Kidney epithelial cell (primary cell): ENCODE data around the gene AURKAIP1. TPM values are rescaled to one million over a fixed set of nuclear protein-coding genes. Genes with fewer than 3 reads are reported as not detected.

Experiments used
- DNase-seq: peaks from one replicate; pipeline ENCODE4 v3.0.0-alpha.2; 2010; ENCODE audit warnings: low read depth
- H3K27me3 ChIP-seq: 2 replicates; pipeline ENCODE4 v1.6.0; 2011; ENCODE audit warnings: low read length; ENCODE audit not compliant: control insufficient read depth, insufficient read depth
- H3K36me3 ChIP-seq: 2 replicates; pipeline ENCODE4 v1.5.1; 2011; ENCODE audit warnings: low read length; ENCODE audit not compliant: control insufficient read depth, insufficient read depth
- H3K4me3 ChIP-seq: 2 replicates; pipeline ENCODE4 v1.5.1; 2011; ENCODE audit warnings: low read depth, mild to moderate bottlenecking, control low read depth, low read length
- CTCF ChIP-seq: IDR thresholded peaks from 2 replicates; pipeline ENCODE4 v1.5.1; 2011; ENCODE audit warnings: mild to moderate bottlenecking, moderate library complexity, low read length, control low read depth, inconsistent platforms; ENCODE audit not compliant: insufficient read depth, poor library complexity, severe bottlenecking
- total RNA-seq: library from RNA; depleted of rRNA; stranded (reverse); fragments of >200 nt; gene quantifications from 2 replicates; pipeline ENCODE4 v1.2.3, GENCODE V29; 2015

Gene AURKAIP1
- total RNA-seq, 1 donor from 2014 or later = 201 TPM

GRCh38 chr1:1342584-1343115, 32.4 kb downstream of the AURKAIP1 start:
- no peak for DNase-seq
- TF ChIP-seq CTCF = no peak
- H3K36me3 ChIP-seq = peaks cover 2% of the 10 kb centered on the region
- no peaks in the 10 kb centered on the region for H3K27me3 ChIP-seq
- H3K4me3 ChIP-seq = no peak overlapping the region

GRCh38 chr1:1342061-1342562, 32.9 kb downstream of the AURKAIP1 start:
- DNase-seq = no peak
- H3K36me3 ChIP-seq = peaks cover 2% of the 10 kb centered on the region
- TF ChIP-seq CTCF = no peak
- H3K27me3 ChIP-seq = no peaks in the 10 kb centered on the region
- H3K4me3 ChIP-seq = no peak overlapping the region

DNA sequence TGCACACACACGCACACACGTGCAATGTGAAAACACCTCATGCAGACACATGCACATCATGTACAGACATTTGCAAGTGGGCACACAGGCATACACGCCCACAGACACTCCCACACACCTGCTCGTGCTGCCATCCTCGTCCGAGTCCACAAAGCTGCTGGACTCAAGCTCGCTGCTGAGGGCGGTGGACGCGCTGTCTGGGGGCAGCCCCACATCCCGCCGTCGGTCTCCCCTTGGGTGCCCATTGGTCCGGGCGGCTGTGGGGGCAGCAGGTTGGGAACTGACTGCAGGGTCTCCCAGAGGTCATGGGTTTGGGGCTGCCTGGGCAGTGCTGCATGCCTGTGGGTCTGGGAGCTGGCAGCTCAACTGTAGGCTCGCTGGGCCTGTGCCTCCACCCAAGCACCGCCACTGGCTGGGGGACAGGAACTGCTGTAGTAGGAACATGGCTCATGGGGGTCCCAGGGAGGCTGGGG, 33.4 kb downstream of the AURKAIP1 start:
- Histone ChIP-seq H3K4me3 (no peak overlapping the region), H3K36me3 (peaks cover 2% of the 10 kb centered on the region), H3K27me3 (no peaks in the 10 kb centered on the region)
- DNase-seq = no peak
- TF ChIP-seq CTCF = no peak

DNA sequence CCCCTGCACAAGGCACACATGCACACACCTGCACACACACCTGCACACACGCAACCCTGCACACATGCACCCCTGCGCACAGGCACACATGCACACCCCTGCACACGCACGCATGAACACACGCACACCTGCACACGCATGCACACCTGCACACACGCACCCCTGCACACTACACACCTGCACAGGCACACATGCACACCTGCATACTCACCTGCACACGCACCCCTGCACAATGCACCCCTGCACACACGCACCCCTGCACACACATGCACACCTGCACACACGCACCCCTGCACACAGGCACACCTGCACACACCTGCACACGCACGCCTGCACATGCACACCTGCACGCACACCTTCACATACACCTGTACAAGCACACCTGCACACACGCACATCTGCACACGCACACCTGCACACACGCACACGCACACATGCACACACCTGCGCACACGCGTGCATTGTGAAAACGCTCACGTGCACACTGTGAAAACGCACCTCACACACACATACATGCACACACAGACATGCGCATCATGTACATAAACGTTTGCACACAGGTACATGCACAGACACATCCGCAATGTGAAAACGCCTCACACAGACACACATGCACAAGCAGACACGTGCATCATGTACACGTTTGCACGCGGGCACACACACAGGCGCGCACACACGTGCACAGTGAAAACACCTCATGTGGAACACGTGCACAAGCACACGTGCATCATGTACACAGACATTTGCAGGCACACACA, 34.0 kb downstream of the AURKAIP1 start:
- peaks cover 2% of the 10 kb centered on the region for H3K36me3 ChIP-seq
- no peaks in the 10 kb centered on the region for H3K27me3 ChIP-seq
- no peak for TF ChIP-seq CTCF
- no peak overlapping the region for H3K4me3 ChIP-seq
- DNase-seq = no peak

DNA sequence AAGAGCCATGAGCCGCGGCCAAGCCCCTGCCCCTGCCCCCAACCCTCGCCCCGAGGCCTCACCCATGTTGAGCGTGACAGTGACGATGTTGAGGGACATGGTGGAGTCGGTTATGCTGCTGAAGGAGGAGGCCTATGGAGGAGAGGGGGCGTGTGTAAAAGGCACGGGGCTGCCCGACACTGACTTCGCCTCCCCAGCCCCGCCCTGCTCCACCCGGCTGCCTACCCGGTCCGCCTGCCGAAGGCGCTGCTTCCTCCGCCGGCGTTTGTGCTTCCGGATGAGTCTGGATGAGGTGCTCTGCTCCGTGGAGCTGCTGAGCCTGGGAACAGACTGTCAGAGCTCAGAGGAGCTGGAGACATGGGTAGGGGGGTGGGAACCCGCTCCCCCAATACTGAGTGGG, 34.8 kb downstream of the AURKAIP1 start:
- peaks cover 2% of the 10 kb centered on the region for H3K36me3 ChIP-seq
- no peak for DNase-seq
- TF ChIP-seq CTCF = no peak

More for the DNA sequence above, 34.8 kb downstream of the AURKAIP1 start:
- Histone ChIP-seq H3K4me3 (no peak overlapping the region), H3K27me3 (no peaks in the 10 kb centered on the region)
